MV-4-11 (cell line): ENCODE measurements around the gene PEPD.

Source experiments
- DNase-seq: peaks from one replicate; lab custom pipeline; 2025; lab: John Stamatoyannopoulos, UW

The PEPD gene

GRCh38 chr19:33420821-33421220 is 100.8 kb downstream of the PEPD start:
- no peak for DNase-seq

GRCh38 chr19:33419788-33420130 is 101.8 kb downstream of the PEPD start:
- no peak for DNase-seq

- no peak for DNase-seq
Measured at GRCh38 chr19:33418871-33419787, 102.5 kb downstream of the PEPD start.

- DNase-seq: no peak
Measured at GRCh38 chr19:33418461-33418860, 103.1 kb downstream of the PEPD start.

GRCh38 chr19:33417751-33418150 is 103.8 kb downstream of the PEPD start:
- DNase-seq: no peak

- peak; percentile 69 for DNase-seq
Measured at GRCh38 chr19:33416307-33417215, 105.0 kb downstream of the PEPD start.

GRCh38 chr19:33414667-33415605 is 106.7 kb downstream of the PEPD start:
- DNase-seq: peak; percentile 25

GRCh38 chr19:33413868-33414666 is 107.5 kb downstream of the PEPD start:
- DNase-seq: no peak

GRCh38 chr19:33413426-33413725 is 108.2 kb downstream of the PEPD start:
- no peak for DNase-seq

- DNase-seq: no peak
Measured at GRCh38 chr19:33412601-33413425, 108.8 kb downstream of the PEPD start.

GRCh38 chr19:33411621-33412180 is 109.9 kb downstream of the PEPD start:
- no peak for DNase-seq

- DNase-seq: no peak
Measured at GRCh38 chr19:33410915-33411401, 110.6 kb downstream of the PEPD start.

- DNase-seq: no peak
Measured at GRCh38 chr19:33409906-33410685, 111.5 kb downstream of the PEPD start.

GRCh38 chr19:33408538-33409434 is 112.8 kb downstream of the PEPD start:
- no peak for DNase-seq

GRCh38 chr19:33408116-33408515 is 113.5 kb downstream of the PEPD start:
- no peak for DNase-seq

- DNase-seq: no peak
Measured at GRCh38 chr19:33407716-33408115, 113.9 kb downstream of the PEPD start.

- DNase-seq: no peak
Measured at GRCh38 chr19:33407140-33407551, 114.4 kb downstream of the PEPD start.
